HG02938 (cell line): ENCODE measurements around the gene PRDM11.
"Not testable (repeated sequence)": the region's sequence is repeated elsewhere in the genome, so short reads cannot be mapped to it uniquely, and the experiment has no call there.

Experiments used
- ATAC-seq: cut with Tn5 transposase; IDR thresholded peaks from one replicate; pipeline ENCODE4 v1.9.1; 2021; ENCODE audit warnings: mild to moderate bottlenecking, moderate library complexity; ENCODE audit not compliant: unreplicated experiment

PRDM11 gene

DNA sequence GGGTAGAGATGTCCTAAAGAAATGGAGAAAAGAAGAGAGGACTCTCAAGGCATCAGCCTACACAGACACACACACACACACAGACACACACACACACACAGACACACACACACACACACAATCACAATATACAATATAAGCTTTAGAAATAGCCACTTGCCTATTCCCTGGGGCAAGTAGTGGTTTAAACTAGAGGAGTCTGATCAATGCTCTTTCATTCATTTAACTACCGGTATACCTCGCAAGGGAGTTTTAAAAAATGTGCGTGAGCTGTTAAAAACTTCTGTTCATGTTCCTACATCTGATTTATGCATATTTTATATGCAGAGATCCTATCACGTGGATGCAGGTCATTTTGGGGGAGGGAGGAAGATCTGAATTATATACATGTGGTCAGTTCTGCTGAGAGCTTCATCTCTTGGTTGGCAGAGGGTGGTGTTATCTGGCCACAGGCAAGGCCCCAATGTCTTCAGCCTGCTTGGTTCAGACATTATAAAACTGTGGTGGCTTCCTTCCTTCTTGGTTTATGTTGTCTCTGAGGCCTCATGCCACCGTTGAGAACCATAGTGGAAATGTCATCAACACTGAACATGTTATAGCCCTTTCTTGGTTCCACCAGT, 83.1 kb downstream of the PRDM11 start:
- ATAC-seq: no peak

DNA sequence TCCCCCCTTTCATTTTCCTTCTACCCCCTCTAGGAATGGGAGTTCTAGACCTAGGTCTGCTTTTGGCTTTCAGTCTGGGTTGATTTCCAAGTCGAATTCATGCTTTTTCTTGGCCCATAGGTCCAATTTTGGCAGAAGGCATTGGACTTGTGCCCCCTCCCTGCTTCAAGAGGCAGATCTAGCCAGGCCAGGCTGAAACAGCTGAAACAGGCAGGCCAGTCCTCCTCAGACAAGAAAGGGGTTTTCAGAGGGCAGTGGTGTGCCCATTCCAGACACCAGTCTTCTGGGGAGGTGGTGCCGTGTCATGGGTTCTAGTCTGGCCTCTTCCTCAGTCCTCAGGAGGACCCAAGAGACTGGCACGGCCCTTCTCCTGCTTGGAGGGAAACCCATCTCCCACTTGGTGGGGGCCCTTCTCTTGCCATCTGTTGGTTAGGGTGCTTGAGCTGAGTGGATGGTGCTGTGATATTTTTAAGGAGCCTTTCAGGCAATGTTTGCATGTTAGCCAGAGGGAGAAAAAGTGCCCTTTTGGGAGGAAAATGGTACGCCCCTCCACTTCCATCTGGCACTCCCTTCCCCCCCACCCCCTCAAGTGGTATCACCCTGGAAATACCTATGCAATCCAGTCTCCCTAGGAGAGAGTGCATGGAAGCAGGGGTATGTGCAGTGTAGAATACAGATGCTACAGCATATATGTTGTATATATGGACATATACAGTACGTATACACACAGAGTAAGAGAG, 86.1 kb downstream of the PRDM11 start:
- ATAC-seq: no peak

DNA sequence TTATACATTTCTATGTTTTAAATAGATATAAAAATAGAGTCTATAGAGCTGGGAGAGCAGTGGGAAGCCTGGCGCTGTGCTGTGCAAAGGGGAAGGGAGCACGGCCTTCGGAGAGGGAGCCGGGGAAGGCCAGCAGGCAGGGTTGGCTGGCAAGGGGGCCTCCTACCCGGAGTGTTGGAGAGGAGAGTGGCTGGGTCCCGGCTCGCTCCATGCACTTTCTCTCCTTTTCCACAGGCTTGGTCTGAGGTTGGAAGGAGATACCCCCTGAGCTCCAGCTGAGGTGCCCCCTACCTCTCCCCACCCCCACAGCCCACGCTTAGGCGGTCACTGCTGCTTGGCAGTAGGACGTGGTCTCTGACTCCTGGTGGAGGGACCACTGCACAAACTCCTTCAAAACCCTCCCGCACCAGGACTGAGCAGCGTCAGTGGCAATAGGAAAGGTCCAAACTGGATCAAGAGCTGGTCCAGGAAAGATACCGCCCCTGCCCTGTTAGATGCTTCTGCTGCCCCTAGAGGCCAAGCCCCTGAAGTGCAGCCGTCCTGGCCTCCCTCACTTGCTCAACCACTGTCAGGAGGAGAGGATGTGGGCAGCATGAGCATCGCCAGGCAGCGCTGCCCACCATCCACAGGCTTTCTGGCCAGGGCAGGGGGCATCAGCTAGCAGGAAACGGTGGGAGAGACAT, 86.8 kb downstream of the PRDM11 start:
- ATAC-seq: no peak

DNA sequence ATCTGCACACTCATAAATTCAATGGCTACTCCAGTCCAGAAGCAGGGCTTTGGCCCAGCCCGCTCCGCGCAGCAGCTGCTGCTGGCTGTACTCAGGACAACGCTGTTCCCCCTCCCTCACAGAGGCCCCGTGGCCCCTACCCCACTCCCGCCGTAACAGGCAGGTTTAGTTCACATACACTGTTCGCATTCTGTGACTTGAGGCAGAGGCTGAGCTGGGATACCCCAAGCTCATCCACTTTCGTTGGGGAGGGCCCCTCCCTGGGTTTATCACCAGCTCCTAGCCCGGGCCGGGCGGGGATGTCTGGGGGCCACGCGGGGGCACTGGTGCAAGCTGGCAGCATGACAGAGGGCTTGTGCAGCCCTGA, 87.3 kb downstream of the PRDM11 start:
- no peak for ATAC-seq

DNA sequence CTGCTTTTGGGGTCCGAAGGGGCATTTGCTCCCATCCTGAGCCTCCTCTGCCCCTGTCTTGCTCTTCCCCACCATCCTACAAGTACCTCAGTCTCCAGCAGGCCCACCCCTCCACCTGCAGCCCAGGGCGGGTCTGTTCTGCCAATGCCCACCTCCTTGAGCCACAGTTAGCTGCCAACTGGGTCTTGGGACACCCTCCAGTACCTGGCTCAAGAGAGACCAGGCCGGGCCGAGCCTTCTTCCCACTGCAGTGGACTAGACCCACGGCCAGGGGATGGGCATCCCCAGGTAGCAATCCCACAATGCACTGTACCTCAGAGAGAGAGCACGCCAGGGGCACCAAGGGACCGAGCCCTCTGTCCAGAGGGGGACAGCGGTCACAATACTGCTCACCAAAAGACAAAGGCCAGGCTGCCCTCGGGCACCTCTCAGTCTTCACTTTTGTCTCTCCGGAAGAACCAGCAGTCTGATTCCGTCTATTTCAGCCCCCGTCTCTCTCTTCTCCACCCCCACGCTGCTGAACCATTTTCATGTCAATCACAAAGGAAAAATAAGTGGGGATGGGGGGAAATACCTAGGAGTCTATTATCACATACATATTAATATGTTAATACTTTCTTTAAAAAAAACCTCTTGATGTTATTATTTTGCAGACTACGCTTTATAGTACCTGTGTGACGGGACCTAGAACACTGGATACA, 88.0 kb downstream of the PRDM11 start:
- ATAC-seq: no peak

DNA sequence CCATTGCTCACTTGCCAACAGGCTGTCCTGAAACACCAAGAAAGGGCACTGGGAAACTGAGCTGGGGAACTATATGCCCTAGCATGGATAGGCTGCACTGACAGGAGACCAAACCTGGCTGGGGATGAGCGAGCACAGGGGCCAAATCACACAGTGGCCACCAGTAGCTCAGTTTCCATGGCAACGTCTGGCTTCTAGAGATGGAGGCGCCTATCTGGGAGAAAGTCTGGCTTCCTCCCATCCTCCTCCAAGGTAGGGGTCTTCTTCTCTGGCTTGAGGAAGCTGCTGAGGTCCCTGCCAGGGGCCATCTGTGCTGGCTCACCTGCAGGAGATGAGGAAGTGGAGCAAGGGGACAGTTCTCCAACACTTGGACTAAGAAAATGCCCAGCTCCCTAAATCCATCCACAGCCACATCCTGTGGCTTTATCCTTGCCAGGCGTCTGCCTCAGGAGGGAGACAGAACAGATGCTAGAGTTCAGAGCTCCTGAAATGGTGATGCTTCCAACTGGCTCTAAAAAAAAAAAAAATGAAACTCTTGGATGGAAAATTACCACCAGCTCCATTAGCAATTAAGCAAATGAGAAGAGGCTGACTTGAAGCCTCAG, 91.4 kb downstream of the PRDM11 start:
- ATAC-seq: no peak

DNA sequence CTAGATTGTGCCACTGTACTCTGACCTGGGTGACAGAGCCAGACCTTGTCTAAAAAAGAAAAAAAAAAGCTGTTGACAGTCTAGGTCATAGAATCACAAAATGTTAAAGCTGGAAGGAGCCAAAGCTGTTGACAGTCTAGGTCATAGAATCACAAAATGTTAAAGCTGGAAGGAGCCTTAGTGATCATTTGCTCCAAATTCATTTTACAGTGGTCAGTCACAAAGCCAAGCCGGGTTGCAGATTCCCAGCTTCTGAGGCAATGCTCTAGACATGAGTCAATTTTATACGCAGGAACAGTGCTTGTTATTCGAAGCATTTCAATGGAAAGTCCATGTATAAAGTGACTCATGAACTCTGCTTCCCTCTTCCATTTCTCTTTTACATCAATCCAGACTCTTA, 92.3 kb downstream of the PRDM11 start:
- ATAC-seq: no peak

DNA sequence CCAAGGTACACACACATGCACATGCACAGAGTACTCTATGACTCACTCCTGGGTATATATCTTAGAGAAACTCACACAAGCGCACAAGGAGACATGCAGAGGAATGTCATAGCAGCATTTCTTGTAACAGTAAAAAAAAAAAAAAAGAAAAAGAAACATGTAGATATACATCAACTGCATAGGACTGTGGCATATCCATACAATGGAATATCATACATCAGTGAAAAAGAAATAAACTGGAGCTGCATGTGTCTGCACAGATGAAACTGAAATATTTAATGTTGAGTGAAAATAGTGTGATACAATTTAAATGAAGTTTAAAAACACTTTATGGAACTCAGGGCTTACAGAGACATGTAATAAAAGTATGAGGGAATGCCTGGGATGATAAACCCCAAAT, 93.3 kb downstream of the PRDM11 start:
- ATAC-seq: no peak

DNA sequence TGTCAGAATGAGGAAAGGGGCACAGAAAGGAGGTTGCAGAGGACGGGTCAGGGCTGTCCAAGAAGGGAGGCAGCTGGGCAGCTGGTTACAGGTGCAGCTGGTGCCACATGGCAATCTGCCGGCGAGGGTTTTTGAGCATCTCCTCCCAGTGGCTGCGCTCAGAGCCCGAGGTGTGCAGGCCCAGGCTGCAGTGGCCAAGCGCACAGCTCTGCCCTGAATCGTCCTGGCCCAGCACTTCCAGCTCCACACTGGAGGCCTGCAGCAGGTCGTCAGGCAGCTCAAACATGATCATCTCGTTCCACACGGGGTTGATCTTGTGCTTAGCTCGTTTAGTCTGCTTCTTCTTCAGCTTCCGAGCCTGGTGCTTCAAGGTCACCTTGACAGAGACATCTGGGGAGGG, 97.5 kb downstream of the PRDM11 start:
- ATAC-seq: no peak

DNA sequence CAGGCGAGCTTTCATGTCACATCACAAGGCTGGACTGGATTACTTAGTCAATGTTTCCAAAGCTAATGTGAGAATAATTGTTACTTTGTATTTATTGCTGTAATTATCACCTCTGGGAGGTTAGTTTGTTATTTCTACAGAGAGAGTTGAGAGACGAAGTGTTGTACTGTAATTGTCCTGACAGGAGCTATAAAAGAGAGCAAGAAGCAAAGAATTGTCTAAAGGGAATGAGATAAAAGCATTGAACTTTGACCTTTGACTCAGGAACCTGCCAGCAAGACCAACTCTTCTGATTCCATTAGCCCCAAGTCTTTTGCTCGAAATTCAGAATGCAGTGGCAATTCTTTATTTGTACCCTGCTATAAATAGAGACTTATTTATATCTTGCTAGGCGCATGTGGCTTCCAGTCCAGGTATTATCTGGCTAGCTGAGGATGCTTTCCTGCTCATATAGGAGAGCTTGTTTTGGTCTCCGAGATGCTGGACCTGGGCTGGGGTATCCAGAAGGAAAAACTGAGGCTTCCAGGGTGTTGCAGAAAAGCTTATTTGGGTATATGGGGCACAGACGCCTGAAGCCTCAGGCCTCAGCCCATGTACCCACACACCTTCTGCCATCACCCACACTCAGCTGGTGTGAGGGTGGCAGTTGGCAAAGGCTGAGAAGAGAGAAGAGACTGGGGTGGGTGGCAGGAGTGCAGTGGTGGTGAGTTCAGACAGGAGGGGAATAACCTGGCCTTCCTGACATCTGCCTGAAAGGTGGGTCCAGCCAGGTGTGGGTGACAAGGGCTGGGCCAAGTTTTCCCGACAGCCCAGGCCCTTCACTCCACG, 99.0 kb downstream of the PRDM11 start:
- no peak for ATAC-seq

DNA sequence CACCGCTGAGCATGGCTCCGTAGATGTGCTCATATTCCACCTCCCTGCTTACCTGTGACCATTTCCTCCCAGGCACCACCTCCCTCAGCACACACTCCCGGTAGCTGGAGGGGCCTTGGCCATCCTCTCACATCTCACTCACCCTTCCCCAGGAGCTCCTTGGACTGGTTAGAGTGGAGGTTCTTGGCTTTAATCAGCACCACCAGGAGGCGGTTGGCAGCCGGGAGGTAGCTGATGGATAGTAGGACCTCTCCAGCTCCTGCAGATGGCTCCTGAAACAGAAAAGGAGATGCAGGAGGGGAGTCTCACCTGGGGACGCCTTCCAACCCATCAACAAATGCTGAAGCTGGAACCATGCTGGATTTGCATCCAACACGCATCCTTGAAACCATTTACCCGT, 99.8 kb downstream of the PRDM11 start:
- no peak for ATAC-seq

DNA sequence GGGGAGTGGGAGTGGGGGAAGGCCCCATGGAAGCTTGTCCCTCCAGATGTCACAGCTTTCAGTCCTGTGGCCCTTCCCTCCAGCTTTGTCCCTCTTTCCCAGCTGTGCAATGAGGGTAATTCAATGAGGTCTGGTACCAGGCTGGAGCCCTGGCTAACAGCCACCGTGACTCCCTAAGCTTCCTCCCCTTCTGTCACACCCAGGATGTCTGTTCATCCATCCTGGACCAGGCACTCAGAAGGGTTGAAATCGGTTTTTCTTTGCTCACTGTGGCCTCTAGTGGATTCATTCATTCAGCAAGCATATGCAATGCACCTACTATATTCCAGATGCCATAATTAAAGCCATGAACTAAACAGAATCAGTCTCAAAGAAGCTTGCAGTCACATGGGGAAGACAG, 101.0 kb downstream of the PRDM11 start:
- ATAC-seq: no peak

DNA sequence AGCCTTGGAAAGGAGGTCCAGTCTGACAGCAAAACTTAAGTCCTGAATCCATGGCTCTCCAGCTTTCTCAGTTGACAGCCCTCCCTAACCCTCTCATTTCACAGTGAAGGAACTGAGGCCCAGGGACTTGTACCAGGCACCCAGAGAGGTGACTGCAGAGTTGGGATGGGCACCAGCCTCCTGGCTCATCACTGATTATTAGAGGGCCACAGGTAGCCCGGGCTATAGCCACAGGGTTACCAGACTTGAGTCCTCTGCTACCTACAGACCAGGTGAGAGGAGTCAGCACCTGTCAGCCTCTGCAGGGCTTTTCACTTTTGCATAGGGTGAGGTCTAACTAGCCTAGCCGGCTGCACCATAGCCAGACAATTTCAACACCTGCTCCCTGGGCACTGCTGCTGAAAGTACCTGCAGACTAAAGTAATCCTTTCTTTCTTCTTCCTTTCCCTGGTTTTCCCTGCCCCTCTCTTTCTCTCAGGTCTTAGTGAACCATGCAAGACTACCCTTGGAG, 102.1 kb downstream of the PRDM11 start:
- no peak for ATAC-seq

DNA sequence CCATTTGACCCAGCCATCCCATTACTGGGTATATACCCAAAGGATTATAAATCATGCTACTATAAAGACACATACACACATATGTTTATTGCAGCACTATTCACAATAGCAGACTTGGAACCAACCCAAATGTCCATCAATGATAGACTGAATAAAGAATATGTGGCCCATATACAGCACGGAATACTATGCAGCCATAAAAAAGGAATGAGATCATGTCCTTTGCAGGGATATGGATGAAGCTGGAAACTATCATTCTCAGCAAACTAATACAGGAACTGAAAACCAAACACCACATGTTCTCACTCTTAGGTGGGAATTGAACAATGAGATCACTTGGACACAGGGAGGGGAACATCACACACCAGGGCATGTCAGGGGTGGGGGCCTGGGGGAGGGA, 102.9 kb downstream of the PRDM11 start:
- not testable (repeated sequence) for ATAC-seq

DNA sequence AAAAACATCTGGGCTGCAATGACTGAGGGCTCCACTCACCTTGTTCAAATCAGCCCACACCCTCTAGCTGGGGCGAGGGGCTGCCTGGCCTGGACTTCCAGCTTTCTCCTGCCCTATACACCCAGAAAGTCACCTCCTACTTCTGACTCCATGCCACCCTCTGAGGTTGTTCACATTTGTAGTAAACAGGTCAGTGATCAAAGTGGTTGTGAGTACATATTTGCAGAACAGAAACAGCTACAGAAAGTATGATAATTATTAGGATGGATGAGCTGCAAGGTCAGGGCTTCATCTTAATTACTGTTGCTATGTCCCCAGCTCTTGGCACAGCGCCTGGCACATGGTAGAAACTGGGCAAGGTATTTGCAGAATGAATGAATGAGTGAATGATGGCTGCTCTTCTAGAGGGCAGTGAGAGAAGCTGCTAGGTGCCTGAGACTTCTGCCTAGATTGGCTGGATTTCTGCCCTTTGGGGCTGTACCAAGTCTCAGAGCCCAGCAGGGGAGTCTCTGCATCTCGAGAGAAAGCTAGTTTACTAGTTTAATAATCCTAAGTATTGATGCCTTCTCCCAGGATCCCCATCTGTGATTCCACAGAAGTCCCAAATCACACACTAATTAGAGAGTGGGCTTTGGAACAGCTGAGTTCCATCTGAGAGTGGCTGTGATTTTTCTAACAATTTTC, 103.7 kb downstream of the PRDM11 start:
- ATAC-seq: no peak

DNA sequence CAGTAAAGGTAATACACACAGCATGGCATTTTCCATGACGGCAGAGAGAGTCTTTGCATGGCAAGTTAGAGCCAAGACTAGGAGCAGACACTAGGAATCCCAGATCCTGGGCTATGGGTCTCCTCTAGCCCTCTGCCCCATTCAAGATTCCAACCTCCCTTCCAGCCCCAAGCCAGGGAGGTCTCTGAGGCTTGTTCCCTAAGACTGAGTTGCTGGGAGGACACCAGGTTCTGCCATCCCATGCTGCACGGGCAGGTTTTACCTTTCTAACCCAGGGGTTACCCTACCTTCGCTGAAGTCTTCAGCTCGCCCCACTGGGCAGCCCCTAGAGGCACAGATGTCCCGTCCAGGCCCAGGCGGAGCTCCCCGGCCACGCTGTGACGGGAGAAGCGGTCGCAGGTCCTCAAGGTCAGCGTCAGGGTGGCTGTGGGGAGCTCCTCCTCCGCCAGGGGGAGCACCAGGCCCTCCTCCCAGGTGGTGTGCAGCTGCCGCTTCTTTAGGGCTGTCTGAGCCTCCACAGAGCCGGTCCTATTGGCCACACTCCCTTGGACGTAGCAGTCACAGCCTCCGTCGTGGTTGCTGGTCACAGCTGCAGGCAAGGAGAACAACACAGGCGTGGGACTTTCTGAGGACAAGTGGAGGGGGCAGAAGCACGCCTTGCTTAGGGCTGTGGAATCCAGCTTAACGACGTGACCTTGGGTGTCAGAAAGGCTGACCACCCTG, 105.9 kb downstream of the PRDM11 start:
- ATAC-seq: no peak

DNA sequence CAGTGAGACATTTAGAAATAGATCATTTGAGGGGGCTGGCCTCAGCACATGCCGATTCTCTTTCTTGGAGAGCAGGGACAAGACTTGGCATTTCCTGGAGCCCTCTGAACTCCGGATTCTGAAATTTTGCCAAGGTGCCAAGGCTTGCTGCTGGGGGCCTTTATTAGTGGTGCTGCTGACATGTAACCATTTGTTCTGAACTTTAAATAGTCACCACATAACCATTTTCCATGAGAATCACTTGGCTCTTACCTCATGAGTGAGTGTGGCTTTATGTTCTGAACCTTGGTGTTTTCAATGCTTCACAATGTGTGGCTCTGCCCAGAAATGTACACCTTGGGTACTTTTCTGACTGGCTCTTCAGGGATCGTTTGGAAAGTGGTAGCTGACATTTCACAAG, 106.4 kb downstream of the PRDM11 start:
- ATAC-seq: no peak

DNA sequence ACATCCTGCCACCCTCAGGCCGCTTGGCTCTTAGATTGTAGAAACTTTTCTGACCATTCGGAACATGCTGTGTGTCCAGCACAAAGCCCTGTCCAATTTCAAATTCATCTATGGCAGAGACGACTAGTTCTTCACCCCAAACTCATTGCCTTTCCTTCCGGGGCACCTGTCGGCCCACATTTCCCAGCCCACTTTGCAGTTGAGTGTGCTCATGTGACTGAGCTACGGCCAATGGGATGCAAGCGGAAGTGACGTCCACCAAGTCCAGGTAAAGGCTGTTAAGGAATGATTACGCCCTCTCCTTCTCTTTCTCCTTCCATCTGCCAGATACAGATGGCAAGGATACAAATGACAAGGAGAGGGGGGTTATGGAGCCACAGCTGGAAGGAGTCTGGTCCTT, 107.2 kb downstream of the PRDM11 start:
- no peak for ATAC-seq

DNA sequence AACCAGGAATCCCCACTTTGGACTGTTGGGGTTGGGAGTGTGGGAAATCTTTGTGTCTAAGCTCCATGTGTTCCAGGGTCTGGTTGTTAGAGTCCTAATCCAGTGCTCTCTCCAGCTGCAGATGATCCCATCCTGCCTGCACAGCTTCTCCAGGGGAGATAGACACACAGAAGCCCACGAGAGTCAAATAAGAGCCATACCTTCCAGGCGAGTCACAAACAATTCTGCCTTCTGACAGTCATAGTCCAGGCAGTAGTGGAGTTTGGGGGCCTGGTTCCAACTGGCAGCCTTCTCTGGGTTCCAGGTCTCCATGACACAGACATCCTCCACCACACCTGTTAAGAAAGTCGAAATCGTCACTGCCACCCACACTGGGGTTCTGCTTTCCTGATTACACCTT, 107.6 kb downstream of the PRDM11 start:
- no peak for ATAC-seq
